GM18519 (cell line): ENCODE data around the gene GDF2.

ENCODE experiments used
- ATAC-seq: cut with Tn5 transposase; IDR thresholded peaks from one replicate; pipeline ENCODE4 v1.9.1; 2021; ENCODE audit warnings: mild to moderate bottlenecking, moderate library complexity; ENCODE audit not compliant: unreplicated experiment, low FRiP score

Gene GDF2

DNA sequence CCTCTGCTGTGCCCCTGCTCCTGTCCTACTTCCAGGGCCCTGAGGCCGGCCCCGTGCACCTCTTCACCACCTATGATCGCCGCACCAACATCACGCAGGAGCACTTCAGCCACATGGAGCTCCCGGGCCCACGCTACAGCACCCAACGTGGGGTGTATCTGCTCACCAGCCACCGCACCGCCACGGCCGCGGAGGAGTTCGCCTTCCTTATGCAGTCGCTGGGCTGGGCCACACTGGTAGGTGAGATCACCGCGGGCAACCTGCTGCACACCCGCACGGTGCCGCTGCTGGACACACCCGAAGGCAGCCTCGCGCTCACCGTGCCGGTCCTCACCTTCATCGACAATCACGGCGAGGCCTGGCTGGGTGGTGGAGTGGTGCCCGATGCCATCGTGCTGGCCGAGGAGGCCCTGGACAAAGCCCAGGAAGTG lies 27.7 kb downstream of the GDF2 start:
- no peak for ATAC-seq

GRCh38 chr10:47350671-47351640 lies 28.7 kb downstream of the GDF2 start:
- ATAC-seq = no peak

- no peak for ATAC-seq
These were observed 29.9 kb downstream of the GDF2 start for GRCh38 chr10:47351899-47352815.

- no peak for ATAC-seq
These were observed 31.1 kb downstream of the GDF2 start for GRCh38 chr10:47353351-47353750.

DNA sequence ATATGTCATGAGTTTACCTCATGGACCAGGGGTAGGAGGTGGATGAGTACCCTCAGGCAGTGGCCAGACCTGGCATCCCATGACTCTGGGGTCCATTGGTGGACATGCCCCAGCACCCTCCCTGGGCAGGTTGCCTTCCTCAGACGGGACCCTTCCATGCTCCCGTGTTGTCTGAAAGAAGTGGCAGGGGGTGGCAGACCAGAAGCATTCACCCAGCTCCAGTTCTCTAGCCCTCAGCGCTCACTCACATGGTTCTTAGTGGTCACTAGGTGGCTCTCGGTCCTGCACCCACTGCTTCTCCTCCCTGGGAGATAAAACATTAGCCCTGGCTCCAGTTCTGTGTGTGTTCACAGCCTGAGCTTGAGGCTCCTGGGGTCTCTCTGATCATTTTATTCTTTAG lies 31.9 kb downstream of the GDF2 start:
- ATAC-seq = no peak

- no peak for ATAC-seq
These were observed 32.6 kb downstream of the GDF2 start for GRCh38 chr10:47354900-47355299.

DNA sequence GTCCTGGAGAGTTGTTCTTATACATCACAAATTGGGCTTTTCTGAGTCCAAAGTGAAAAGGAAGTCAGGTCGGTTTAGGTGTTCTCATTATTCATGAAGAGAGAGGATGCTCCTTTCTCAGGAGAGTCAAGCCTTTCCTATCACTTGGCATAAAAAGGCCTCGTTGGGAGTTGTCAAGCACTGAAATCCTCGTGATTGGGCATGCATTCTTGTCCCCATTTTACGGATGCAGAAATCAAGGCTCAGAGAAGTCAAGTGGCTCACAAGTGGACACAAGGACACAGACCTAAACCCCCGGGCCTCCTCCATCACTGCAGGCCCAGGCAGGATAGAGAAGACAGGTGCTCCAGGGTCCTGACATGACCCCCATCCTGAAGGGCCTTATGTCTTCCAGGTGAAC lies 34.5 kb downstream of the GDF2 start:
- ATAC-seq = no peak

DNA sequence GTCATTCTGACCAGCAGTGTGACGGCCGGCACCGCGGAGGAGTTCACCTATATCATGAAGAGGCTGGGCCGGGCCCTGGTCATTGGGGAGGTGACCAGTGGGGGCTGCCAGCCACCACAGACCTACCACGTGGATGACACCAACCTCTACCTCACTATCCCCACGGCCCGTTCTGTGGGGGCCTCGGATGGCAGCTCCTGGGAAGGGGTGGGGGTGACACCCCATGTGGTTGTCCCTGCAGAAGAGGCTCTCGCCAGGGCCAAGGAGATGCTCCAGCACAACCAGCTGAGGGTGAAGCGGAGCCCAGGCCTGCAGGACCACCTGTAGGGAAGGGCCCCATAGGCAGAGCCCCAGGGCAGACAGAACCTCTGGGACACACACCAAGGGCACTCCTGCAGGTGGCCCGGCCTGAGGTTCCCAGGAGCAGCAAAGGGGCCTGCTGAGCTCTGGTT lies 34.9 kb downstream of the GDF2 start:
- no peak for ATAC-seq

GRCh38 chr10:47357911-47358310 lies 35.7 kb downstream of the GDF2 start:
- ATAC-seq = no peak

GRCh38 chr10:47358457-47358856 lies 36.2 kb downstream of the GDF2 start:
- ATAC-seq = no peak

GRCh38 chr10:47359101-47359500 lies 36.8 kb downstream of the GDF2 start:
- ATAC-seq = no peak

DNA sequence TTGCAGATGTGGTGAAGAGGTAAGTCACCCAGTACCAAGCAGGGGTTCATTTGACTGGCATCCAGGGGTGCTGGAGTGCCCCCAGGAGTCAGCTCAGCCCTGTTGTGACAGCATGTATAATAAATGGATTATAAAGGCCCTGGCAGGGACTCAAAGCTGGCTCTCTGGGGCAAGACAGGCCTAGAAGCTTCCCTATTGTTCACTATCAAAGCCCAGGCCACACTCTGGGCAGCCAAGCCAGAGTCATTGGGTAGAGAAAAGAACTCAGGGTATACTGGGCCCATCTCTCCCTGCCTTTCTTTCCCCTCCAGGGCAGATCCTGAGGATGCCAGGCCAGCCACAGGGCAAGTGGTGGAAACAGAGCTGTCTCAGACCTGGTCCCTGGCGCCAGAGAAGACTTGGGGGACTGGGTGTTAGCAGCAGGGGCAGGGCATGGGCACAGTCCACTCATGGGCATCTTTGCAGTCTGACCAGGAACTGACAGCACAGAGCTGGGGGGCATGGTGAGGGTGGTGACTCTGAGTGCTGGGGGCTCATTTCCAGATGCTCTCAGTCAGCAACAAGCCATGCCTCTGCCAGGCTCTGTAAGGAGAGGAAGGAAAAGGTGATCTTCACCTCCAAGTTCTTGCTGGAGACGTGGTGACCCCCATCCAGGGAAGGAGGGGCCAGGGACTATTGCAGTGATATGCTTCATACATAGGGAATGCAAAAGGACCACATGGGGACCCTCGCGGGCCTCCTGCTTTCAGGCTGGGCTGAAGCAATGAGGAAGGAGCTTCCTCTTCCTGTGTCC lies 37.6 kb downstream of the GDF2 start:
- no peak for ATAC-seq

- no peak for ATAC-seq
These were observed 38.3 kb downstream of the GDF2 start for GRCh38 chr10:47360419-47361040.

GRCh38 chr10:47361293-47361692 lies 39.0 kb downstream of the GDF2 start:
- no peak for ATAC-seq

GRCh38 chr10:47362199-47362598 lies 39.9 kb downstream of the GDF2 start:
- ATAC-seq = no peak

- no peak for ATAC-seq
These were observed 41.5 kb downstream of the GDF2 start for GRCh38 chr10:47363781-47364180.

- ATAC-seq = no peak
These were observed 42.1 kb downstream of the GDF2 start for GRCh38 chr10:47364366-47364765.

GRCh38 chr10:47364911-47365310 lies 42.7 kb downstream of the GDF2 start:
- no peak for ATAC-seq

DNA sequence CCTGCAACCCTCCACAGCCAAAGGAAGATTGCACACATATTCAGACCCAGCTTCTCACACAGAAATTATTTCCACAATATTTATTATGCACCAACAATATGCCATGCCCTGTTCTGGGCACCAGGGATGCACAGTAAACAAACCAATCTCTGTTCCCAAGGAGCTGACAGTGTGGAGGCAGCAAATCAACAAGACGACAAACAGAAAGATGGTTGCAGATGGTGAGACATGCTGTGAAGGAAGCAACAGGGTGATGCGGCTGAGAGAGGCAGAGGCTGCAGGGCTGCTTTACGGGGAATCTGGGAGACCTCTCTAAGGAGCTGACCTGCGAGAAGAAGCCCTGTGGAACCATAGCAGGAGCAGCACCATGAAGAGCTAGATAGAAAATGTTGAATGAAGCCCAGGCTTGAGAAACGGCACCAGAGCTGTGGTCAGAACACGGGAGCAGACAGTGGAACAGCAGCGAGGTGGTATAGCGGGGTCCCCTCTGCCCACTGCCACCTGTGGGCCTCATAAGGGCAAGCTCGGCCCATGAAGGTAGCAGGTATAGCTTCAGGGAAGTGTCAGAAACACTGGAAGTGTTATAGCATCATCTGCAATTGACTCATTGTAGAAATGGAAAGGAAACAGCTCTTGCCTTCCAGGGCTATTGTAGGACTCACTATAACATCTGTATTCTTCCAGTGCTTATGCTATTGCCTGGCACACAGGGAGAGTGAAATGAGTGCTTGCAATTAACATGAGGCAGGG lies 43.4 kb downstream of the GDF2 start:
- ATAC-seq = no peak
